Stimulated activated effector memory CD8-positive, alpha-beta T cell treated with anti-CD3 and anti-CD28 coated beads, Interleukin-12 subunit alpha, Interleukin-12 subunit beta, amount 100 ng/mL, for 72 hours (primary cell): ENCODE measurements around the gene DDX51.

ENCODE experiments used
- ATAC-seq: fragments of 150-1000 bp; cut with Tn5 transposase; 2 replicates; pipeline ENCODE4 v1.10.0; 2021
- DNase-seq, 2 donors: peaks; one replicate each; pipeline ENCODE4 v3.0.0; 2021 to 2022; ENCODE audit warnings: low spot score in 2 of 2
- H3K27ac Mint-ChIP-seq: one replicate; pipeline ENCODE4 v1.8.0; 2022; ENCODE audit warnings: mild to moderate bottlenecking, mixed read lengths
- H3K36me3 Mint-ChIP-seq: one replicate; pipeline ENCODE4 v1.8.0; 2022; ENCODE audit warnings: mild to moderate bottlenecking, mixed read lengths
- H3K4me1 Mint-ChIP-seq: one replicate; pipeline ENCODE4 v1.8.0; 2022; ENCODE audit warnings: mixed read lengths
- H3K4me3 Mint-ChIP-seq: one replicate; pipeline ENCODE4 v1.8.0; 2022; ENCODE audit warnings: mild to moderate bottlenecking, mixed read lengths
- H3K9me3 Mint-ChIP-seq: one replicate; pipeline ENCODE4 v1.8.0; 2022; ENCODE audit warnings: mixed read lengths

Gene DDX51

GRCh38 chr12:132163041-132163910, 19.2 kb upstream of the DDX51 start:
- Mint-ChIP-seq H3K9me3 (peaks cover 5% of the 10 kb centered on the region), H3K27ac (peak overlapping the region; percentile 73), H3K4me3 (peak overlapping the region; percentile 36), H3K36me3 (no peaks in the 10 kb centered on the region), H3K4me1 (peaks cover 29% of the 10 kb centered on the region)
- ATAC-seq (peak; percentile 24), DNase-seq (no peak)

- Mint-ChIP-seq H3K27ac (peak overlapping the region; percentile 53), H3K9me3 (peaks cover 5% of the 10 kb centered on the region), H3K36me3 (no peaks in the 10 kb centered on the region), H3K4me3 (peak overlapping the region; percentile 36), H3K4me1 (peaks cover 27% of the 10 kb centered on the region)
- no peak for DNase-seq
- ATAC-seq: peak; percentile 46
Observed at GRCh38 chr12:132162508-132163031, 18.5 kb upstream of the DDX51 start.

GRCh38 chr12:132161796-132162507, 17.8 kb upstream of the DDX51 start:
- no peak for DNase-seq
- peak overlapping the region; percentile 53 for H3K27ac Mint-ChIP-seq
- H3K9me3 Mint-ChIP-seq: peaks cover 2% of the 10 kb centered on the region
- no peaks in the 10 kb centered on the region for H3K36me3 Mint-ChIP-seq
- peak overlapping the region; percentile 36 for H3K4me3 Mint-ChIP-seq
- ATAC-seq: no peak
- peaks cover 21% of the 10 kb centered on the region for H3K4me1 Mint-ChIP-seq

- H3K27ac Mint-ChIP-seq: no peak overlapping the region
- no peaks in the 10 kb centered on the region for H3K9me3 Mint-ChIP-seq
- no peak overlapping the region for H3K4me3 Mint-ChIP-seq
- no peak for ATAC-seq
- no peak for DNase-seq
- no peaks in the 10 kb centered on the region for H3K36me3 Mint-ChIP-seq
- peaks cover 17% of the 10 kb centered on the region for H3K4me1 Mint-ChIP-seq
Observed at GRCh38 chr12:132161036-132161781, 17.1 kb upstream of the DDX51 start.

- Mint-ChIP-seq H3K27ac (no peak overlapping the region), H3K4me3 (no peak overlapping the region), H3K36me3 (no peaks in the 10 kb centered on the region), H3K4me1 (peaks cover 17% of the 10 kb centered on the region), H3K9me3 (no peaks in the 10 kb centered on the region)
- ATAC-seq: no peak
- no peak for DNase-seq
Observed at GRCh38 chr12:132160601-132161035, 16.5 kb upstream of the DDX51 start.

- no peak for DNase-seq
- Mint-ChIP-seq H3K4me1 (peaks cover 17% of the 10 kb centered on the region), H3K9me3 (no peaks in the 10 kb centered on the region), H3K36me3 (no peaks in the 10 kb centered on the region), H3K27ac (no peak overlapping the region), H3K4me3 (no peak overlapping the region)
- ATAC-seq: no peak
Observed at GRCh38 chr12:132160016-132160415, 15.9 kb upstream of the DDX51 start.

- Mint-ChIP-seq H3K27ac (no peak overlapping the region), H3K36me3 (no peaks in the 10 kb centered on the region), H3K9me3 (no peaks in the 10 kb centered on the region), H3K4me3 (no peak overlapping the region), H3K4me1 (peaks cover 15% of the 10 kb centered on the region)
- DNase-seq: no peak
- ATAC-seq: no peak
Observed at GRCh38 chr12:132159555-132160003, 15.5 kb upstream of the DDX51 start.

- Mint-ChIP-seq H3K9me3 (no peaks in the 10 kb centered on the region), H3K27ac (no peak overlapping the region), H3K4me1 (peaks cover 9% of the 10 kb centered on the region), H3K36me3 (no peaks in the 10 kb centered on the region), H3K4me3 (no peak overlapping the region)
- DNase-seq (no peak), ATAC-seq (no peak)
Observed at GRCh38 chr12:132158677-132159554, 14.8 kb upstream of the DDX51 start.

- Mint-ChIP-seq H3K27ac (no peak overlapping the region), H3K36me3 (no peaks in the 10 kb centered on the region), H3K9me3 (no peaks in the 10 kb centered on the region), H3K4me3 (no peak overlapping the region), H3K4me1 (peaks cover under 1% of the 10 kb centered on the region)
- DNase-seq (no peak), ATAC-seq (no peak)
Observed at GRCh38 chr12:132157733-132158409, 13.8 kb upstream of the DDX51 start.

GRCh38 chr12:132156573-132157325, 12.6 kb upstream of the DDX51 start:
- DNase-seq (no peak), ATAC-seq (no peak)
- no peaks in the 10 kb centered on the region for H3K9me3 Mint-ChIP-seq
- H3K27ac Mint-ChIP-seq: no peak overlapping the region
- H3K4me3 Mint-ChIP-seq: no peak overlapping the region
- no peaks in the 10 kb centered on the region for H3K4me1 Mint-ChIP-seq
- no peaks in the 10 kb centered on the region for H3K36me3 Mint-ChIP-seq

GRCh38 chr12:132155771-132156572, 11.9 kb upstream of the DDX51 start:
- no peaks in the 10 kb centered on the region for H3K36me3 Mint-ChIP-seq
- ATAC-seq (no peak), DNase-seq (no peak)
- no peaks in the 10 kb centered on the region for H3K9me3 Mint-ChIP-seq
- no peak overlapping the region for H3K27ac Mint-ChIP-seq
- no peak overlapping the region for H3K4me3 Mint-ChIP-seq
- no peaks in the 10 kb centered on the region for H3K4me1 Mint-ChIP-seq

GRCh38 chr12:132154941-132155770, 11.0 kb upstream of the DDX51 start:
- H3K36me3 Mint-ChIP-seq: no peaks in the 10 kb centered on the region
- no peaks in the 10 kb centered on the region for H3K4me1 Mint-ChIP-seq
- H3K9me3 Mint-ChIP-seq: no peaks in the 10 kb centered on the region
- no peak overlapping the region for H3K27ac Mint-ChIP-seq
- DNase-seq (no peak), ATAC-seq (peak; percentile 54)
- H3K4me3 Mint-ChIP-seq: no peak overlapping the region
